ENCODE data around the gene GREM2.
A peak's percentile ranks its signal among the peaks of the same experiment; 100 is the strongest.

Gene GREM2

GRCh38 chr1:240526312-240526711 lies 85.6 kb downstream of the GREM2 start:
- DNase-seq (ENCODE audit: low read depth in 2 of 2) = no peak

GRCh38 chr1:240524356-240525069 lies 87.4 kb downstream of the GREM2 start:
- no peak for TF ChIP-seq CTCF (IDR thresholded peaks at IDR 0.05; ENCODE audit: low read depth, low read length)
- DNase-seq (ENCODE audit: low read depth in 2 of 2) = no peak
- H3K4me3 ChIP-seq (replicated peaks in 1 of 2; ENCODE audit: low read depth in 2 of 2, low read length in 2 of 2) = no peak overlapping the region

More at GRCh38 chr1:240526312-240526711, 85.6 kb downstream of the GREM2 start:
- TF ChIP-seq CTCF (IDR thresholded peaks at IDR 0.05; ENCODE audit: low read depth, low read length) = no peak
- H3K4me3 ChIP-seq (replicated peaks in 1 of 2; ENCODE audit: low read depth in 2 of 2, low read length in 2 of 2) = no peak overlapping the region

GRCh38 chr1:240522122-240522822 lies 89.7 kb downstream of the GREM2 start:
- TF ChIP-seq CTCF (IDR thresholded peaks at IDR 0.05; ENCODE audit: low read depth, low read length) = no peak
- no peak overlapping the region for H3K4me3 ChIP-seq (replicated peaks in 1 of 2; ENCODE audit: low read depth in 2 of 2, low read length in 2 of 2)
- no peak for DNase-seq (ENCODE audit: low read depth in 2 of 2)

GRCh38 chr1:240517891-240518290 lies 94.1 kb downstream of the GREM2 start:
- no peak for DNase-seq (ENCODE audit: low read depth in 2 of 2)
- TF ChIP-seq CTCF (IDR thresholded peaks at IDR 0.05; ENCODE audit: low read depth, low read length) = no peak
- H3K4me3 ChIP-seq (replicated peaks in 1 of 2; ENCODE audit: low read depth in 2 of 2, low read length in 2 of 2) = no peak overlapping the region

GRCh38 chr1:240516069-240516468 lies 95.9 kb downstream of the GREM2 start:
- no peak for DNase-seq (ENCODE audit: low read depth in 2 of 2)
- H3K4me3 ChIP-seq (replicated peaks in 1 of 2; ENCODE audit: low read depth in 2 of 2, low read length in 2 of 2) = no peak overlapping the region
- TF ChIP-seq CTCF (IDR thresholded peaks at IDR 0.05; ENCODE audit: low read depth, low read length) = no peak

GRCh38 chr1:240515505-240515904 lies 96.5 kb downstream of the GREM2 start:
- no peak for TF ChIP-seq CTCF (IDR thresholded peaks at IDR 0.05; ENCODE audit: low read depth, low read length)
- DNase-seq (ENCODE audit: low read depth in 2 of 2) = peak; percentile 13 to 43
- no peak overlapping the region for H3K4me3 ChIP-seq (replicated peaks in 1 of 2; ENCODE audit: low read depth in 2 of 2, low read length in 2 of 2)
